GM18868 (cell line): ENCODE measurements around the gene SDC3.

ENCODE experiments used
- ATAC-seq: cut with Tn5 transposase; IDR thresholded peaks from one replicate; pipeline ENCODE4 v1.9.1; 2021; ENCODE audit warnings: mild to moderate bottlenecking, moderate library complexity; ENCODE audit not compliant: unreplicated experiment

The SDC3 gene

DNA sequence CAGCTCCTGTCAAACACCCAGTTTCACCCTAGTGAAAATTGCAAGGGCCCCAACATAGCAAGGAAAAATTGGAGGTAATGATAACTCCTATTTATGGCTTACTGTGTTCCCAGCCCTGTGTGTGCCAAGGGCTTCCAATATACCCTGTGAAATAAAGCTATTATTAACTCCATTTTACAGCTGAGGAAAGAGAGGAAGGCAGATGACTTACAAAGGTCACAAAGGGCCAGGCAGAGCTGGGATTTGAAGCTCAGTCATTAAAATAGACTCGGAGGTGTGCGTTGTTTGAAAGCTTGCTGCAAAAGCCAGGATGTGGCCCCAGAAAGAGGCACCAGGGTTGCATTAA is 20.2 kb upstream of the SDC3 start:
- ATAC-seq, result no peak

GRCh38 chr1:30928171-30928570 is 19.6 kb upstream of the SDC3 start:
- ATAC-seq, result no peak

GRCh38 chr1:30927448-30927847 is 18.9 kb upstream of the SDC3 start:
- no peak for ATAC-seq

- no peak for ATAC-seq
These were observed 15.0 kb upstream of the SDC3 start for GRCh38 chr1:30923597-30923996.

DNA sequence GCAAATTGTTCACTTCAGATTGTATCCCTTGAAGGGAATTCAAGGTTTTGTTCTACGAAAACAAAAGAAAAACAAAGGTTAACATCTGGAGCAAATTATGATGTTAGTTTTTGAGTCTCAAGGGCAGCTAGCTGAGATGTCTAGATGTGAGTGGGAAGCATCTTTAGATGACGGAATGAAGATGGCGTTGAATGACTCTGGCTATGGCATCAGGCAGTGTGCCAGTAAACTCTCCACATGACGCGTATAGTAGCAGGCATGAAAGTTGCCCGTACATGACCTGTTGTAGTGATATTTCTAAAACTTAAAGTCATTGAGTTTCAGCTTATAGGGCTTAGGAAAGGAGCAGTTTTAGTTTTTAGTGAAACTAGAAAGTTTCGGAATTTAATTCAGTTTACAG is 12.3 kb upstream of the SDC3 start:
- ATAC-seq, result no peak

DNA sequence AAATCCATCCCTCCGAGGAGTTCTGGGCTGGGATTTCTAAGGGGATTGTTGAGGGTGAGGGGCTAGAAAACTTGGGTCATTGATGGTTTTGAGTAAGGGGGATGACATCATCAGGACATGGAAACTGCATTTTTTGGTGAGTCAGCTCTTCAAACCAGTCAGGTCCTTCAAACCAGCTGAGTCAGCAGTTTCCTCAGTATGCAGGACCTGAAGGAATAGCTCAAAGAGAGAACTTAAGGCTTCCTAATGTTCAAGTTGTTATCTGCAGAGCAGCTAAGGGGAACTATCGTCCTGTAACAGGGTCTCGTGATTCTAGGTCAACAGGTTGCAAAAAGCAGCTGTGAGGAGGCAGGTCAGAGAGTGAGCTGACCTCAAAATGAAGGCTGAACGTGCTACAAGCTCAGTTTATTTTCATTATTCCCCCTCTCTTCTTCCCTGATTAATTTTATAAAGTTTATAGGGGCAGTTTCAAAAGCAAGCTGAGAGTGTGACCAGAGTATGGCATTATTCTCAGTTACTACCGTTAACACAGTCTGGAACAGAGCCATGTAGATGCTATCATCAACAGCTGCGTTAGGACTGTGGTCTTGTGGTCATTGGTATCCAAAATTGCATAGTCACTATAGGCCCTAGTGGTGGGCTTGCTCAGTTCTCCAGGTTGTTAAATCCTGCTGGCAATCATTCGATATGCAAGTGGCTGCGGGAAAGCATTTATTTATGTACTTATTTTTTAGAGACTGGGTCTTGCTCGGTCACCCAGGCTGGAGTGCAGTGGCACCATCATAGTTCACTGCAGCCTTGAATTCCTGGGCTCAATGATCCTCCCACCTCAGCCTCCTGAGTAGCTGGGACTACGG is 10.7 kb upstream of the SDC3 start:
- no peak for ATAC-seq

GRCh38 chr1:30916296-30916695 is 7.7 kb upstream of the SDC3 start:
- ATAC-seq, result no peak

DNA sequence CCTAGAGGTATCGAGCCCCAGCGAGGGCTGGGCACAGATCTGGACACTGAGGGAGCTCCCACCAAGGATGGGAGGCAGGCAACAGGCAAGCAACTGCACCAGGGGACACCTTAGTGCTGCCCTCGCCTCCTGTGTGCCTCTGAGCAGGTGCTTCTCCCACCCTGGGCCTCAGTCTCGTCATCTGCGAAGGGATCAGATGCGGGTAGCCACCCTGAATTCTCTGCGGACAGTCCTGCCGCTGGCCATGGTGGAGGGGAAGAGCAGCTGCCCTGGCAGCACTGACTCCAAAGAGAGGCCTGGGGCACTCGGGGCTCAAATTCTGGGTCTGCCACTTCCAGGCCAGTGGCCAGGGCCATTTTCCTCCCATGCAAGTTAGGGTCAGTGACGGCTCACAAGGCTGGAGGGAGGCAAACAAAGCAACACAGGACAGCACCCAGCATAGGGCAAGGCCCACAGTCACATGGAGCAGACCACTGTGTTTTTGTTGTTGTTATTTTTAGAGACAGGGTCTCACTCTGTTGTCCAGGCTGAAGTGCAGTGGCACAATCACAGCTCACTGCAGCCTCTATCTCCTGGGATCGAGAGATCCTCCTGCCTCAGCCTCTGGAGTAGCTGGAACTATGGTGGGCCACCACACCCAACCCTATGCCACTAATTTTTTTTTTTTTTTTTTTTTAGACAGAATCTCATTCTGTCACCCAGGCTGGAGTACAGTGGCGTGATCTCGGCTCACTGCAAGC is 7.1 kb upstream of the SDC3 start:
- ATAC-seq, result no peak

- no peak for ATAC-seq
These were observed 6.4 kb upstream of the SDC3 start for GRCh38 chr1:30914931-30915330.

- ATAC-seq, result no peak
These were observed 6.0 kb upstream of the SDC3 start for GRCh38 chr1:30914587-30914922.

DNA sequence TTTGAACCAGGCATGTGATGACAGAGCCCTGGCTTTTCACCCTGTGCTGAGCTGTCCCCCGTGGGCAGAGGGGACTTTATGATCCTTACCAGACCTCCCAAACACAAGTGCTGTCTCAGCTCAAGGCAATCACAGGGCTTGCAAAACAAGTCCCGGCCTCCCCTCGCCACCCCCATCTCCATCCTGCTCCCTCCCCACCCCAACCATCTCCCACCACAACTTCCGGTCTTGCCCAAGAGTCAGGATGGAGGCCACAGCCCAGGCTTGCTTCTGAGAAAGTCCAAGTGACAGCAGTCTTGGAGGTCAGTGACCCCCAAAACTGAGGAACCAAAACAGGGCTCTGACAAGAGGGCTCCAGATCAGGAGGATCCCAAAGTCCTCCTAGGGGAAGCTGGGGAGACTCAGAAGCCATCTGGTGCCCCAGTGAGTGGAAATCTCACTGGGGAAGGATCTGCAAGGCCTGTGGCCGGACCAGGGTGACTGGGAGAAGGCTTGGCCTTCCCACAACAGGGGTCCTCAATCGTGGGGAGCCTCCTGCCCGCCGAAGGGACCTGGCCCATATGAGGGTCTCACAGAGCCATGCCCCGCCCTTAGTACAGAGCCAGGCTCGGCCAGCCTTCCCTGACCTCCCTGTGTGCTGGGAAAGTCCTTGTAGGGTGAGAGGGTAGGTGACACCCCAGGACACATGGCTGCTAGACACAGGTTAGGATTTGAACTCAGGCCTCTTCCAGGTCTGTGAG is 4.5 kb upstream of the SDC3 start:
- ATAC-seq, result no peak

DNA sequence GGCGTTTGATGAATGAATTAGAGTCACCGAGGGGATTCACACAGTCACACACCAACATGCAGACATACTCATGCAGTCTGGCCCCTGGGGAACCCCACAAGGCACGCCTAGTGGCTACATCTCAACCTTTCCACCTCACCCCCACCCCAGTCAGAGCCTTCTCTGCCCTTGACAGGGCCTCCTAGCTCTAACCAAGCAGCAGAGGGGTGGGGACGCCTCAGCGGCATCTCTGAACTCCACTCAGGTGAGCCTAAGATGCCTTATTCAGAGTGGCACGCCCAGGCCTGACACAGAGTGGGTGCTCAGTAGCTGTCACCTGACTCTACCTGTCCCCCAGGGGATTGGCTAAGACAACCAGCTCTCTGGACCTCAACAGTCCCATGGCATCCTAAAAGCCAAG is 3.7 kb upstream of the SDC3 start:
- ATAC-seq, result no peak

GRCh38 chr1:30911059-30911954 is 2.7 kb upstream of the SDC3 start:
- no peak for ATAC-seq

GRCh38 chr1:30909365-30910068 is 959 bp upstream of the SDC3 start:
- ATAC-seq, result no peak

GRCh38 chr1:30908316-30908695 is 252 bp downstream of the SDC3 start:
- ATAC-seq, result no peak

DNA sequence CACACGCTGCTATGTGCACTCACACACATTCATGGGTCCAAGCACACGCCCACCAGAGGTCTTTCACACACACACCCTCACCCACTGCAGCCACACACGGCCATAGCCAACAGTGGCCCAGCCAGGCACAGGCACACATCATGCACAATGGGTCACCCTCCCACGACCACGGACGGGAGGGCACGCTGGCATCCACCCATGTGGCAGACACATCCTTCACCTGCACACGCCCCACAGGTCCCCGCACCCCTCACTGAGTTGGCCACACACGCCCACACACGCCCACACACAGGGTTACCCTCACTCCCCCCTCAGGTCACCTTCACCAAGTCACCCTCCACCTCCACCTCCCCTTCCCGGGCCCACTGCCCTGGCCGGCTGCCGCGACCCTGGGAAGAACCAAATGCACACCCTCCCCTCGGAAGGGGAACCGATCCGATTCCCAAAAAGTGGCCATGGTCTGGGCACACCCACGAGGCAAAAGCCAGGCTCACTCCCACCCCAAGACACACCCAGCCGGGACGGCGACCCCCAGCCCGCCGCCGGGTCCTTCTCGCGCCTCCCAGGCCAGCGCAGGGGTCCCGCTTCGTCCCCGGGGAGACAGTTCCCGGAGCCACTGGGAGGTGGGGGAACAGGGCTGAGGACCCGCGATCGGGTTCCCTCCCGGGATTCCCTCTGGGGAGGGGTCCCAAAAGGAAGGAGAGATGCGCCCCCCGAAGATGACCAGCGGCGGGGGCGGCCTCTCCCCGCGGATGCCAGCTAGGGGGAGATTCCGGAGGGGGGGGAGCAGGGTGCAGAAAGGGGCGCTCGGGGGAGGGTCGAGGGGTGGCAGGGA is 860 bp downstream of the SDC3 start:
- ATAC-seq, result no peak

DNA sequence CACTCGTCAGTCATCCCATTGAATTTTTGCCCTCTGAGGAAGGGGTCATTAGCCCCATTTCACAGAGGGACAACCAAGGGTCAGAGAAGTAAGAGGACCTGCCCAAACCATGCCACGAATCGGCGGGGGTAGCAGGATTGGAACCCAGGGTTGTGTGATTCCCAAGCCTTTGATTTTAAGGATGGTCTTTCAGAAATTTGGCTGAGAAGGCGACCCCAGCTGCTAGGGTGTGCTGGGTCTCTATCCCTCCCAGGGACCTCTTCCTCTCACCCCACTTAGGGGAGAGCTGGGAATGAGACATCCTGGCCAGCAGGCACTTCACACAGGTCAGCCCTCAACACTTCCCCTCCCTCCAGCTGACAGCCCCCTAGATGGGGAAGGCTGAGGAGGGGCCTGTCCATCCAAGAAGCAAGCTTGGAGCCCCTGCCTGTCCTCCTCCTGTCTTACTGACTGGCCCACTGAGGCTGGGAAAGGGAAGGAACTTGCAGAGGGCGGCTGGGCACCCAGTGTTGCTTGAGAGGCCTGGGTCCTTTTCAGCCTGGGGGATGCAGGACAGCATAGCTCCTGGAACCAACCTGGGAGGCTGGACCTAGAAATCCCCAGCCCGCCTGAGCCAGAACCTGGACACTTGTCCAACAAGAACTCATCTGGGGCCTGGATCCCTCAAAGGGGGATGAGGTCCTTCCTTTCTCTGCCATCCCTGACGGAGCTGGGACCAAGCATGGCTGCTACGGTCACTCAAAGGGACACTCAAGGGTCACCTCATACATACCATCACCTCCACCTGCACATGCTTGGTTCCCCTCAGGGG is 1.7 kb downstream of the SDC3 start:
- no peak for ATAC-seq

GRCh38 chr1:30905916-30906620 is 2.5 kb downstream of the SDC3 start:
- ATAC-seq, result no peak
